Activated T-cell treated with anti-CD3 and anti-CD28 coated beads, Interleukin-2, amount 50 U/mL, for 24 hours (primary cell): ENCODE measurements around the gene PIGU.
A peak's percentile ranks its signal among the peaks of the same experiment; 100 is the strongest.
"Not testable (repeated sequence)": the region's sequence is repeated elsewhere in the genome, so short reads cannot be mapped to it uniquely, and the experiment has no call there.

Experiments
- DNase-seq: peaks from one replicate; pipeline ENCODE4 v3.0.0-alpha.2; 2020
- H3K27ac Mint-ChIP-seq: 2 replicates; pipeline ENCODE4 v1.8.0; 2020; ENCODE audit warnings: mild to moderate bottlenecking, mixed read lengths
- H3K27me3 Mint-ChIP-seq: 2 replicates; pipeline ENCODE4 v1.8.0; 2020; ENCODE audit warnings: mixed read lengths
- H3K36me3 Mint-ChIP-seq: 2 replicates; pipeline ENCODE4 v1.8.0; 2020; ENCODE audit warnings: low read depth, mixed read lengths
- H3K4me1 Mint-ChIP-seq: 2 replicates; pipeline ENCODE4 v1.8.0; 2020; ENCODE audit warnings: low read depth, mixed read lengths
- H3K4me3 Mint-ChIP-seq: 2 replicates; pipeline ENCODE4 v1.8.0; 2020; ENCODE audit warnings: mild to moderate bottlenecking, moderate library complexity, mixed read lengths
- H3K9me3 Mint-ChIP-seq: 2 replicates; pipeline ENCODE4 v1.8.0; 2020; ENCODE audit warnings: mixed read lengths

The PIGU gene

DNA sequence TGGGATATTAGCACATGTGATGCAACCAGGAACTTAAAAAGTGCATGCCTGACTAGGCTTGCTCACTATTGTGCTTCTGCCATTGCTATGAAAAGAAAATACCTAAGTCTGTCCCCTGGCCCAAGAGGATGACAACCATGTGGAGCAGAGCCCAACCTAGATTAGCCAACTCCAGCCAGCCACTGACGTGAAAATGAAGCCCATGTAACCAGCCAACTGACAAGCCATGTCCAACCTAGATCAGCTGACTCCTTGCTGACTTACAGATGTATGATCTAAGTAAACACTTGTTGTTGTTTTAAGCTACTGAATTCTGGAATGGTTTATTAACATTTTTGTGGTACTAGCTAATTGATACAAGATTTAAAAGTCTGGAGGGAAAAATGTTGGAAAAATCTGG is 47.5 kb downstream of the PIGU start:
- Mint-ChIP-seq H3K27ac (peak overlapping the region; percentile 20), H3K4me1 (no peaks in the 10 kb centered on the region), H3K9me3 (no peaks in the 10 kb centered on the region), H3K4me3 (no peak overlapping the region), H3K27me3 (no peaks in the 10 kb centered on the region), H3K36me3 (peaks cover 69% of the 10 kb centered on the region)
- no peak for DNase-seq

DNA sequence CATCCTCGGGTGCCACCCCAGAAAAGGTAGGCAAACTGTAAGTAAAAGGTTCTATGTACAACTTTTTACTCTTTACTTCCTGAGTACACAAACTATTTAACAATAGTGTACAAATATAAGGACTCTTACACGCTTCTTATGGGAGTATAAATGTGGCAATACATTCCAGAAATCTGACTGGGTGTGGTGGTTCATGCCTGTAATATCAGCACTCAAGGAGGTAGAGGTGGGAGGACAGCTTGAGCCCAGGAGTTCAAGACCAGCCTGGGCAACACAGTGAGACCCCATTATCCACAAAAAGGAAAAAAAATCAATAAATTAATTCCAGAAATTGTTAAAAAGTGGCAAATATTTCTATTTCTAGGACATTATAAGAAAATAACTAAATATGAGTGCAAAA is 48.9 kb downstream of the PIGU start:
- no peaks in the 10 kb centered on the region for H3K27me3 Mint-ChIP-seq
- peaks cover 69% of the 10 kb centered on the region for H3K36me3 Mint-ChIP-seq
- no peak overlapping the region for H3K4me3 Mint-ChIP-seq
- no peaks in the 10 kb centered on the region for H3K9me3 Mint-ChIP-seq
- no peak for DNase-seq
- H3K4me1 Mint-ChIP-seq, result peaks cover 5% of the 10 kb centered on the region
- H3K27ac Mint-ChIP-seq, result no peak overlapping the region

DNA sequence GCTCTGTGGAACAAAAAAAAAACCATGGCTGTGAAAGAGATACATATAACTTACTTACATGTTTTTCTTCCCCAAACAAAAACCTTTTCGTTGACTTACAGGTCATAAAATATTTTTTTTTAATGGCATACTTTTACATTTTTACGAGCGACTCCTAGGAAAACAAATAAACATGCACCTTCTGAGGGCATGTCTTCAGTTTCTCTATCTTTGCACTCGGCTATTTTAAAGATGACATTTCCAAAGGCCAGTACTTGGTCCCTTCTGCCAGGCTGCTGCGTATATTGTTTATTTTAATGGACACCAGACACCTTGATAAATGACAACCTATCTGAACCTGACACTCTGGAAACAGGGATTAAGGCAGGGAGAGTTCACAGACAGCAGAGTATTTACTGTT is 49.4 kb downstream of the PIGU start:
- Mint-ChIP-seq H3K27me3 (no peaks in the 10 kb centered on the region), H3K27ac (no peak overlapping the region), H3K4me1 (peaks cover 9% of the 10 kb centered on the region), H3K36me3 (peaks cover 68% of the 10 kb centered on the region), H3K4me3 (no peak overlapping the region), H3K9me3 (no peaks in the 10 kb centered on the region)
- no peak for DNase-seq

DNA sequence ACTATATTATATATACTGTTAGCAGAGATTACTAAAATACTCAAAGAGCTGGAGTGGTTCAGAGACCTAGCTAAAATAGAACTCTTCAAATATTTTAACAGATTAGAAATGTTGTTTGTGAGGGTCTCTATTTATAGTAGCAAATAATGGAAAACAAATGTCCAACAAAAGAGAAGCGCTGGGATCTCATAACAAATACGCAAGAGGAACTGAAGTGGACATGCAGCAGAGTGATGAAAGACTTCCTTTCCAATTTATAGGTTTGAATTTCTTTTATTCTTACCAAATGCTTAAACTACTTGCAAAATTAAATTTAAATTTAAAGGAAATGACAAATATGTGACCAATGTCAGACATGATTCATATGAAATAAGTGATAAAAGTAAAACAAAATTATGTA is 49.9 kb downstream of the PIGU start:
- DNase-seq, result no peak
- H3K4me1 Mint-ChIP-seq, result peaks cover 9% of the 10 kb centered on the region
- H3K36me3 Mint-ChIP-seq, result peaks cover 69% of the 10 kb centered on the region
- H3K9me3 Mint-ChIP-seq, result no peaks in the 10 kb centered on the region
- H3K4me3 Mint-ChIP-seq, result no peak overlapping the region
- H3K27ac Mint-ChIP-seq, result no peak overlapping the region
- no peaks in the 10 kb centered on the region for H3K27me3 Mint-ChIP-seq

DNA sequence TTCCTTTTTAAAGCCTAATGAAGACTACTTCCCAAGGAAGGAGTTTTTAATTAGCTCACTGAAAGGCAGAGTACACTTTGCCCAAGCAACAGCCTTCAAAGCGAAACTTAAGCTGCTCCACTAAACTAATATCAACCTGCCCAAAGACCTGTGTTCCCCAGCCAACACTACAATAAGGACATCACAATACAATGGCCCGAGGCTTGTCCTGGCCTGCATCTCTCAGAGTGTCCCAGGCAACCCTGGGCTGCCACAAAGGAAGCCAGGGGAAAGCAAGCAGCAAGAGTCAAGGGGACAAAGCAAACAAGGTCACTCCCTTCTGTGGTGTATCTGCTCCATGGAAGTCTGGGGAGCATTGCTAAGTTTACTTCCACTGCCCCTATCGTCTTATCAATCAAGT is 52.3 kb downstream of the PIGU start:
- Mint-ChIP-seq H3K27ac (no peak overlapping the region), H3K4me1 (peaks cover 24% of the 10 kb centered on the region), H3K9me3 (no peaks in the 10 kb centered on the region), H3K27me3 (no peaks in the 10 kb centered on the region), H3K36me3 (peaks cover 72% of the 10 kb centered on the region), H3K4me3 (no peak overlapping the region)
- DNase-seq, result no peak

DNA sequence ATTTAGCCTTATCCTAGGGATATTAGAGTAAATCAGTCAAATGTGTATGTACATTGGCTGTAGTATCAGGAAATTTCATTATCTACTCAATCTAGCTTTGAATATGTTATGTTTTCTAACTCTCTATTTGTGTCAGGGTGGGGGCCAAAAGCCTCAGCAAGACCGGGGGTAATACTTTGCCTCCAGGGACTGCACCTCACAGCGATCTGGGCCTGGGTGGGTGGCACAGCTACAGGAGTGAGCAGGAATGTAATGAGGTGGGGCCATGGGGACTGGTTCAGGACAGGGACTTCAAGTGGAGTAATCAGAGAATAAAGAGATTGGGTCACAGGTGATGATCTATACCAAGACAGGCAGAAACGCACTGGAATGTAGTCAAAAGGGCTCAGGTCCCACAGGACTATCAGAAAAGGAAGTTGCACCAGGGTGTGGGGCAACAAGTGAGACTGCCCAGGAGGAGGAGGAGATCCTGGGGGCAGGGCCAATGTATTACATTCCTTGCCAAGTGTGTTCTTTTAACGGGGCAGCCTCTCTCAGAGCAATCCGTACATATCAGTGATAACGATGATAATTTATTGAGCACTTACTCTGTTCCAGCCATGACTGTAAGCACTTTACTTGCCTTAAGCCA is 54.0 kb downstream of the PIGU start:
- Mint-ChIP-seq H3K27me3 (no peaks in the 10 kb centered on the region), H3K4me1 (peaks cover 24% of the 10 kb centered on the region), H3K9me3 (no peaks in the 10 kb centered on the region), H3K4me3 (no peak overlapping the region), H3K27ac (peak overlapping the region; percentile 47), H3K36me3 (peaks cover 76% of the 10 kb centered on the region)
- no peak for DNase-seq

DNA sequence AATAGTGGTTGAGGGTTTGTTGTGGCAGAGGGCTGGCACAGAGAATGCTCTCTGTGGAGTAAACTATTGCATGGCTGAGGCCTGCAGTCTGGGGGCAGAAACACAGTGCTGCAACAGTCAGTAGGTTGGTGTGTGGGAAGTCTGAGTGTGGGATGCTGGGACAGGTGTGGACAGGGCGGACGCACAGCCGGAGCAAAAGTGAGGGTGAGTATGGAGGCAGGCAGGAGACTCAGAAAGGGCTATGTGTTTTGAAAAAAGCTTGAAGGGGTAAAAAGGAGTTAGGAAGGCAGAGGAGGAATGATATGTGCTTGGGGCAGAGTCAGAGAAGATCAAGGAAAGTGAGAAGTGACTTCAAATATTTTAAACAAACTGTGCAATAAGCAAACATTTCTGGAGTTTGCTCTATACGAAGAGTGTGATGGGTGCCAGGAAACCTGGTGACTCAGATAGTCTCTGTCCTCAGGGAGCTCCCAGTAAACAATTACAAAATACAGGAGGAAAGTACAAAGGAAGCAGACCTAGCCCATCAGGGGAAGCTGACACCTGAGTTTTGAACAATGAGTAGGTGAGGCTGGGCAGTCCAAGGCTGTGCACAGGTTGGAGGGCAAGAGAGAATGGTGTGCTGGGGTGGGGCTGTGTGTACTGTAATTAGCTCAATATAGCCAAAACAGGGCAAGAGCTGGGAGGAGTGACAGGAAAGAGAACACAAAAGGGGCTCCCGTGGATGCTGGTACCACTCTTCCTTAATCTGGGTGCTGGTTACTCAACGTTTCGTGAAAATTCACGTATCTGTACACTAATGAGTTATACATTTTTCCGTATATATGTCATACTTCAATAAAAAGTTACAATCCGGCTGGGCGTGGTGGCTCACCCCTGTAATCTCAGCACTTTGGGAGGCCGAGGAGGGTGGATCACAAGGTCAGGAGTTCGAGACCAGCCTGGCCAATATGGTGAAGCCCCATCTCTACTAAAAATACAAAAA is 55.2 kb downstream of the PIGU start:
- peaks cover 79% of the 10 kb centered on the region for H3K36me3 Mint-ChIP-seq
- H3K9me3 Mint-ChIP-seq, result no peaks in the 10 kb centered on the region
- H3K4me3 Mint-ChIP-seq, result no peak overlapping the region
- no peak for DNase-seq
- H3K27ac Mint-ChIP-seq, result peak overlapping the region; percentile 66
- H3K27me3 Mint-ChIP-seq, result no peaks in the 10 kb centered on the region
- H3K4me1 Mint-ChIP-seq, result peaks cover 24% of the 10 kb centered on the region

DNA sequence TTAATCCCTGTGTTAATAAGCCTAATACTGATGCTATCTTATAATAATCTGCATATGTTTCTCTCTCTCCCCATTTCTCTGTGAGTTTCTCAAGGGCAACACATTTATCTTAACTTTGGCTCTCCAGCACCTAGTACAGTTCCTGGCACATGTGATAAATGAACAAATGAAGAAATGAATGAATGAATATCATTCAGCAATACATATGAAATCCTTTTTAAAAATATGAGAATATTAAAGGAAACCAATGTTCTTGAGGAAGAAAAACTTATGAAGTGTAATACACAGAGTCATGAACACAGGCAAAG is 55.9 kb downstream of the PIGU start:
- H3K4me1 Mint-ChIP-seq, result peaks cover 24% of the 10 kb centered on the region
- no peaks in the 10 kb centered on the region for H3K27me3 Mint-ChIP-seq

DNA sequence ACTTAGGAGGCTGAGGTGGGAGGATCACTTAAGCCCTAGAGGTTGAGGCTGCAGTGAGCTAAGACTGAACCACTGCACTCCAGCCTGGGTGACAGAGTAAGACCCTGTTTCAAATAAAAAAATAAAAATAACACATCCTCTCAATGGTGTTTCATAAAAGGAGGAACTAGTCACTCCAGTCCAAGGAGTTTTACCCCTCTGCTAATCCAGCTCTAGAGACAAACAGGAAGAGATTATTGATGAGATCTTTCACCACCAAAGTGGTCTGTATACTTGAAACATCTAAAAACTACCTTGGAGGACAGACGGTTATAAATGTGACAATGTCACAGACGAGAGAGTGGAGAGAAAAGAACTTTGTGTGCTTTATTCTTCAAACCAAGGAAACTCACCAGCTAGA is 58.2 kb downstream of the PIGU start:
- H3K27ac Mint-ChIP-seq, result no peak overlapping the region
- H3K4me1 Mint-ChIP-seq, result peaks cover 24% of the 10 kb centered on the region
- no peak for DNase-seq
- H3K9me3 Mint-ChIP-seq, result no peaks in the 10 kb centered on the region
- H3K4me3 Mint-ChIP-seq, result no peak overlapping the region
- H3K36me3 Mint-ChIP-seq, result peaks cover 88% of the 10 kb centered on the region
- H3K27me3 Mint-ChIP-seq, result no peaks in the 10 kb centered on the region

More for the DNA sequence above, 55.9 kb downstream of the PIGU start:
- peak overlapping the region; percentile 66 for H3K27ac Mint-ChIP-seq
- H3K36me3 Mint-ChIP-seq, result peaks cover 85% of the 10 kb centered on the region
- H3K9me3 Mint-ChIP-seq, result no peaks in the 10 kb centered on the region
- no peak overlapping the region for H3K4me3 Mint-ChIP-seq
- DNase-seq, result no peak

DNA sequence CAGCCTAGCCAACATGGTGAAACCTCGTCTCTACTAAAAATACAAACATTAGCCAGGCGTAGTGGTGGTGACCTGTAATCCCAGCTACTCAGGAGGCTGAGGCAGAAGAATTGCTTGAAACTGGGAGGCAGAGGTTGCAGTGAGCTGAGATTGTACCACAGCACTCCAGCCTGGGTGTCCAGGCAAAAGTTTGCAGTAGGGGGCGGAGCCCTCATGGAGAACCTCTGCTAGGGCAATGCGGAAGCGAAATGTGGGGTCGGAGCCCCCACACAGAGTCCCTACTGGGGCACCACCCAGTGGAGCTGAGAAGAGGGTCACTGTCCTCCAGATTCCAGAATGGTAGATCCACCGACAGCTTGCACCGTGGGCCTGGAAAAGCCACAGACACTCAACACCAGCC is 60.0 kb downstream of the PIGU start:
- H3K9me3 Mint-ChIP-seq, DNase-seq, H3K27ac Mint-ChIP-seq, H3K27me3 Mint-ChIP-seq, H3K4me3 Mint-ChIP-seq: not testable (repeated sequence)
- Mint-ChIP-seq H3K36me3 (peaks cover 88% of the 10 kb centered on the region), H3K4me1 (peaks cover 15% of the 10 kb centered on the region)

DNA sequence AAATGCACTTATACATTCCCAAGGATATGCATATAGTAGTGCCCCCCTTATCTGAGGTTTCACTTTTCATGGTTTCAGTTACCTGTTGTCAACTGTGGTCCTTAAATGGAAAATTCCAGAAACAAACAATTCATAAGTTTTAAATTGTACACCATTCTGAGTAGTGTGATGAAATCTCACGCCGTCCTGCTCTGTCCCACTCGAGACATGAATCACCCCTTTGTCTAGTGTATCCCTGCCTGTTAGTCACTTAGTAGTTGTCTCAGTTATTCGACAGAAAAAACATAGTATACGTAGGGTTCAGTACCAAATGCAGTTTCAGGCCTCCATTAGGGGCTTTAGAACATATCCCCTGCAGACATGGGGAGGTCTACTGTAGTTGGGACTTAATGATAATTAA is 61.4 kb downstream of the PIGU start:
- no peak overlapping the region for H3K27ac Mint-ChIP-seq
- peaks cover 3% of the 10 kb centered on the region for H3K4me1 Mint-ChIP-seq
- no peak for DNase-seq
- H3K36me3 Mint-ChIP-seq, result peaks cover 86% of the 10 kb centered on the region
- peaks cover 2% of the 10 kb centered on the region for H3K9me3 Mint-ChIP-seq
- no peak overlapping the region for H3K4me3 Mint-ChIP-seq
- H3K27me3 Mint-ChIP-seq, result no peaks in the 10 kb centered on the region

DNA sequence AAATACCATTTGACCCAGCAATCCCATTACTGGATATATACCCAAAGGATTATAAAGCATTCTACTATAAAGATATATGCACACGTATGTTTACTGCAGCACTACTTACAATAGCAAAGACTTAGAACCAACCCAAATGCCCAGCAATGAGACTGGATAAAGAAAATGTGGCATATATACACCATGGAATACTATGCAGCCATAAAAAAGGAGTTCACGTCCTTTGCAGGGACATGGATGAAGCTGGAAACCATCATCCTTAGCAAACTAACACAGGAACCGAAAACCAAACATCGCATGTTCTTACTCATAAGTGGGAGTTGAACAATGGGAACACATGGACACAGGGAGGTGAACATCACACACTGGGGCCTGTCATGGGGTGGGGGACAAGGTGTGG is 64.9 kb downstream of the PIGU start:
- peaks cover 64% of the 10 kb centered on the region for H3K36me3 Mint-ChIP-seq
- not testable (repeated sequence) for H3K4me1 Mint-ChIP-seq, DNase-seq, H3K27ac Mint-ChIP-seq, H3K4me3 Mint-ChIP-seq, H3K9me3 Mint-ChIP-seq, H3K27me3 Mint-ChIP-seq

DNA sequence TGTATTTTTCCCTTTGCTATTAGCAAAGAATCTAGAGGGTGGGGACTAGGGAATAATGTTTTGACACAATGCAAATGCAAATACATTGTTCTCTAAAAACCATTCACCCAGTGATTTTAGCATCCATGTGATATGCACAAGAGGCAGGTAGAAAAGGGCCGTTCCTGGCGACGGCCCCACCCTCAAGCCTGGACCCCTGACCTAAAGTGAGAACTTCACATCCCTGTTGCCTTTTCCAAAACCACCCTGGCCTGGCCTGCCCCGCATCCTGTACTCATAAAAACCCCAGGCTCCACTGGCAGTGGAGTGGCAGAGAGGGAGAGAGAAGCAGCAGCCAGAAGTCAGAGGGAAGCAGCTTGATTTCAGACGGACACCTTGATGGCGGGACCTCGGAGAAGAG is 69.8 kb downstream of the PIGU start:
- H3K27ac Mint-ChIP-seq, result no peak overlapping the region
- peaks cover under 1% of the 10 kb centered on the region for H3K9me3 Mint-ChIP-seq
- no peaks in the 10 kb centered on the region for H3K4me1 Mint-ChIP-seq
- no peaks in the 10 kb centered on the region for H3K27me3 Mint-ChIP-seq
- no peak for DNase-seq
- H3K4me3 Mint-ChIP-seq, result no peak overlapping the region
- peaks cover 27% of the 10 kb centered on the region for H3K36me3 Mint-ChIP-seq

DNA sequence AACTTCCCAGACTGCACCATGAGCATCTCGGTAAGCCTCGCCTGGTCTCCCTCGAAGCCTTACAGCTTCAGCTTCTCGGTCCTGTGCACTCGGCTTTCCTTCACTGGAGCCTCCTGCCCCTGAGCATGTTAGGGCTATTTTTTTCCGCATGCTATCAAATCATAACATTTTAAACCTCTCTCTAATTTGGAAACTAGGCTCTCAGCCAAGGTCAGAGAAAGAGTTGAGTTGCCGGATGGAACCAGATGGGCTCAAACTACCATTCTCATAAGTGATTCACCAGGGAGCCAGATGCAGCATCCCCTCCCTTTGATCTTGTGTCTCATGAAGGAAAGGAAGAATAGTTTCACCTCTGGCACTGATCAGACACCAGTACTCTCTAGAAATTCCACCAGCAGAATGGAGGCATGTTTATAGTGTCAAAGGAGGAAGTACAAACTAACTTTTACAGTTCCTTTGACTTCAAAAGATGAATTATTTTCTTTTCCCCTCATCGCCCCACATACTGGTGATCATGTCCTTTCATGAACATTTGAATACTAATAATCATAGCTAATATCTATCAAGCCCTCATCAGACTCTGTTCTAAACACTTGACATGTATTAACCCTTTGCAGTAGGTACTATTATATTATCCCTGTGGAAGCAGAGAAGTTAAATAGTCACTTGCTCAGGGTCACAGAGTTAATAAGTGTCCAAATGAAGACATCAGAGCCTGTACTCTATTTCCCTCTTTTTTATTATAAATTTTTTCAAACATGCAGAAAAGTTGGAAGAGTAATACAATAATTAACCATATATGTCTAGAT is 71.7 kb downstream of the PIGU start:
- H3K27ac Mint-ChIP-seq, result no peak overlapping the region
- H3K27me3 Mint-ChIP-seq, result no peaks in the 10 kb centered on the region
- H3K4me1 Mint-ChIP-seq, result no peaks in the 10 kb centered on the region
- no peak for DNase-seq
- H3K4me3 Mint-ChIP-seq, result no peak overlapping the region
- H3K9me3 Mint-ChIP-seq, result no peaks in the 10 kb centered on the region
- peaks cover 24% of the 10 kb centered on the region for H3K36me3 Mint-ChIP-seq
